ENCODE measurements around the gene RRP1B.
"Not testable (repeated sequence)": the region's sequence is repeated elsewhere in the genome, so short reads cannot be mapped to it uniquely, and the experiment has no call there.

The RRP1B gene

GRCh38 chr21:43697758-43698643 lies 38.6 kb downstream of the RRP1B start:
- peak; percentile 29 for DNase-seq (ENCODE audit: low read depth, low spot score)
- no peak overlapping the region for H3K4me3 ChIP-seq (ENCODE audit: low read depth, low read length)
- no peak for TF ChIP-seq CTCF (IDR thresholded peaks at IDR 0.05; ENCODE audit: low read depth, low read length)
- in situ Hi-C loops (cut with HindIII; ENCODE audit: low sequenced_read_pairs), result no loop called here

- in situ Hi-C loops (cut with HindIII; ENCODE audit: low sequenced_read_pairs); H3K4me3 ChIP-seq (ENCODE audit: low read depth, low read length); DNase-seq (ENCODE audit: low read depth, low spot score): not testable (repeated sequence)
Observed at GRCh38 chr21:43699492-43699777, 40.1 kb downstream of the RRP1B start.

DNA sequence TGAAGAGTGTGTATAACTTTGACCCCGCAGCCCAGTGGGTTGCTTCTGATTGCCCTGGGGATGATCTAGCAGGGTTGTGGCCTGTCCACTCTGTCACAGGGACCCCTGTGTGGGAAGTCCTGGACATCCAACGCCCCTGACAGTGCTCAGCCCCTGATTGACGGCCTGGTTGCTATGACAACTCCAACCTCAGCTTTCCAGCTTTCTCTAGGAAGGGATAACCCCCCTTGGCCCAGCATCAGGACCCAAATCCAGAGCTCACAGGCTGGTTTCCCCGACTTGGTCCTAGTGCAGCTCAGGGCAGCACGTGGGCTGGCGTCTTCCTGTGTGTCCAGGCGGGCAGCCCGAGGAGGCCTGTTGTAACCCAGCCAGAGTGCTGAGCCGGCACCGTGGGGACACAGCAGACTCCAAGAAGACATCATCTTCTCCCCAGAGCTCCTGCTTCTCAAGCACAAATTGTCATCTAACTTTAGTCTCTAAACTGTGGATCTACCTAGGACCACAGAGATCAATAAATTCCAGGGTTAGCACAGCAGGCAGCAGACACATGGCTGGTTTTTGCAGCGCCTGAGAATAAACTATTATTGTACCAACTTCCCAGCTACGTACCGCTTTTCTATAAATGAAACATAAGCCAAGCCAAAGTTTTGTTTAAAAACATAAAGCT lies 40.7 kb downstream of the RRP1B start:
- in situ Hi-C loops (cut with HindIII; ENCODE audit: low sequenced_read_pairs), result no loop called here
- H3K4me3 ChIP-seq (ENCODE audit: low read depth, low read length), result no peak overlapping the region

DNA sequence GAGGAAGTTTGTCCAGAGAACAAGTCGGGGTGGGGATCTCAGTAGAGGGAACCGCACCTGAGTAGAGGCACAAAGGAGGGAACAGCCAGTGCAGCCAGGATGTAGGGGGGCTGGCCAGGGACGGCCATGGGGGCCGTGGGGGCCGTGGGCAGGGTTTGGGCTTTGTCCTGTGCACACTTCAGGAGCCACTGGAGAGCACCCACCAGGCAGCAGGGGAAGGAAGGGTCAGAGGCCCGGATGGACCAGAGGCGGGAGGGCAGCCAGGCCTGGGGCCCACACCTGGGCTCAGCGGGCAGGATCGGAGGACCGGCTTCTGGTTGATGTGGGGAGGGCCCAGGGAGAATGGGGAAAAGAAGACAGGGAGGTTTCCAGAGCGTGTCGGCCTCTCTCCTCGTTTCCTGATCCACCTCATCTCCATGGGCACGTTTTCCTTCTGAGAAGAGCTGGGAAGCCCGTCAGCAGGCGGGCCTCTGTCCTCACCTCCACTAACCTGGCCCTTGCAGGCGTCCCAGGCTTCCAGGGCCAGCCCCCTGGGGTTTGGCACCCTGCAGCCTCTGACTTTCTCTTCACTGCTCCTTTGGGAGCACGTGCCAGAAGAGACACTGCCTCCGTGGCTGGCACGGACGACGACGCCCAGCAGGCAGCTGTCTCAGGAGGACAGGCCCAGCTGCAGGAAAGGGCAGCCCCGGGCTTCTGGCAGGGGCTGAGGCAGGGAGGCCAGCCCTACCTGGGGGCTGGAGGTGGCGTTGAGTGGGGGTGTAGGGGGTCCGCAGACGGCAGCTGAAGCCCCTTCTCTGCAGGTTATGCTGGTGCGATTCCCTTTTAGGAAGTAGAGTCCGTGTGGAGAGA lies 42.8 kb downstream of the RRP1B start:
- no peak for TF ChIP-seq CTCF (IDR thresholded peaks at IDR 0.05; ENCODE audit: low read depth, low read length)
- no peak overlapping the region for H3K4me3 ChIP-seq (ENCODE audit: low read depth, low read length)
- in situ Hi-C loops (cut with HindIII; ENCODE audit: low sequenced_read_pairs), result no loop called here
- DNase-seq (ENCODE audit: low read depth, low spot score), result no peak

More for the DNA sequence above, 40.7 kb downstream of the RRP1B start:
- no peak for TF ChIP-seq CTCF (IDR thresholded peaks at IDR 0.05; ENCODE audit: low read depth, low read length)
- DNase-seq (ENCODE audit: low read depth, low spot score), result no peak

- DNase-seq (ENCODE audit: low read depth, low spot score), result no peak
- no peak for TF ChIP-seq CTCF (IDR thresholded peaks at IDR 0.05; ENCODE audit: low read depth, low read length)
- no peak overlapping the region for H3K4me3 ChIP-seq (ENCODE audit: low read depth, low read length)
- in situ Hi-C loops (cut with HindIII; ENCODE audit: low sequenced_read_pairs), result no loop called here
Observed at GRCh38 chr21:43702785-43703034, 43.4 kb downstream of the RRP1B start.

- no peak for TF ChIP-seq CTCF (IDR thresholded peaks at IDR 0.05; ENCODE audit: low read depth, low read length)
- peak; percentile 61 for DNase-seq (ENCODE audit: low read depth, low spot score)
- H3K4me3 ChIP-seq (ENCODE audit: low read depth, low read length), result no peak overlapping the region
- in situ Hi-C loops (cut with HindIII; ENCODE audit: low sequenced_read_pairs), result no loop called here
Observed at GRCh38 chr21:43703035-43703880, 43.9 kb downstream of the RRP1B start.
